ENCODE measurements around the gene TMEM245. TPM values are rescaled to one million over a fixed set of nuclear protein-coding genes. Genes with fewer than 3 reads are reported as not detected.

The TMEM245 gene
- total RNA-seq, 1 donor from 2014 or later = 26.5 TPM

GRCh38 chr9:108967916-108968315 lies 151.8 kb downstream of the TMEM245 start:
- H3K9me3 Mint-ChIP-seq (ENCODE audit: unreplicated experiment) = peaks cover 3% of the 10 kb centered on the region
- H3K27ac Mint-ChIP-seq (ENCODE audit: unreplicated experiment) = no peak overlapping the region
- no peak for DNase-seq
- H3K36me3 Mint-ChIP-seq (ENCODE audit: unreplicated experiment) = peaks cover 15% of the 10 kb centered on the region
- TF ChIP-seq CTCF (IDR thresholded peaks at IDR 0.05; ENCODE audit: partially characterized antibody, unreplicated experiment) = no peak
- H3K4me1 Mint-ChIP-seq (ENCODE audit: low read depth, unreplicated experiment) = no peaks in the 10 kb centered on the region
- H3K4me3 Mint-ChIP-seq (ENCODE audit: unreplicated experiment) = no peak overlapping the region
- no peaks in the 10 kb centered on the region for H3K27me3 Mint-ChIP-seq (ENCODE audit: unreplicated experiment)

Small RNA genes within 50 kb of the gene (microRNA-seq; reads per million reads assigned to microRNA genes)
- gene MIR32 (ENCODE audit: unreplicated experiment) = 184 reads per million, percentile 80 among the genes with 10 or more reads in this experiment

Other genes starting within 250 kb of the TMEM245 start
- gene ELP1, start 185.8 kb downstream of the TMEM245 start, total RNA-seq (ENCODE audit: unreplicated experiment) = 51.9 TPM
- 5.5 TPM for gene ABITRAM, start 185.5 kb downstream of the TMEM245 start, total RNA-seq (ENCODE audit: unreplicated experiment)
- 13.7 TPM for gene CTNNAL1, start 106.4 kb downstream of the TMEM245 start, total RNA-seq (ENCODE audit: unreplicated experiment)
- 4.4 TPM for gene FRRS1L, start 47.3 kb upstream of the TMEM245 start, total RNA-seq (ENCODE audit: unreplicated experiment)
- 10.0 TPM for gene EPB41L4B, start 201.1 kb upstream of the TMEM245 start, total RNA-seq (ENCODE audit: unreplicated experiment)

Measured in glutamatergic neuron (in vitro differentiated cells).